ENCODE measurements around the gene MIDN.
A peak's percentile ranks its signal among the peaks of the same experiment; 100 is the strongest.

The MIDN gene

DNA sequence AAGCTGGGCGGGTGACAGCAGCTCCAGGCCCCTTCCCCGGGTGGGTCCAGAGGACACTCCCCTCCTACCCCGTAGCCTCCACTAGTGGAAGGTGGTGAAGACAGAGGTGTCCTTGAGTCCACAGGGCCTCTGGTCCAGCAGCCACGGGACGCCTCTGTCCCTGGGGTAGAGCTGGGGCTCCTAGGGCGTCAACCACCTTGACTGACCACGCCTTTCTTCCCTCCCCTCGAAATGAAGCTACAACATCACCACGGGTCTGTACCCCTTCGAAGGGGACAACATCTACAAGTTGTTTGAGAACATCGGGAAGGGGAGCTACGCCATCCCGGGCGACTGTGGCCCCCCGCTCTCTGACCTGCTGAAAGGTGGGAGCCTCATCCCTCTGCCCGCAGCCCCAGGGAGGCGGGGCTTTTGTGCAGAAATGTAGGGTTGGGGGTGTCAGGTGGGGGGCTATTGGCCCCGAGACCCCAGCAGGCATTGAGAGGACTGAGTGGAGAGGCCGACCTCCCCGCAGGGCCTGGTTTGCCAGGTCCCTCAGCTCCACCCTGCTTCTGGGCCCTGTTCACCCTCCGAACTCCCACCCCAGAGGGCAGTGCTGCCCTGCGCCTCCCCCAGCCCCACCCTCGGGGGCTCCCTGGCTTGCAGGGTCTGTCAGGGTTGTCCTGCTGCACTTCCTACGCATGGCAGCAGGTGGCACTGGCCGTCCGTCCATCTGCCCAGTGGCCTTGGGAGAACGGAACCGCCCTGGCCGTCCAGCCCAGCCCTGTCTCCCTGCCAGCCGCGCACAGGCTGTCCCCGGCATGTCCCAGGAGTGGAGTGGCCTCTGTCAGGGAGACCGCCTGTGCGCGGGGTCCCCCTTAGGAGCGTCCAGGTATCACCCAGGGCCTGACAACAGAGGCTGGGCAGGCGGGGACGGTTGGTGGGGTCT lies 27.1 kb upstream of the MIDN start:
- DNase-seq = no peak

DNA sequence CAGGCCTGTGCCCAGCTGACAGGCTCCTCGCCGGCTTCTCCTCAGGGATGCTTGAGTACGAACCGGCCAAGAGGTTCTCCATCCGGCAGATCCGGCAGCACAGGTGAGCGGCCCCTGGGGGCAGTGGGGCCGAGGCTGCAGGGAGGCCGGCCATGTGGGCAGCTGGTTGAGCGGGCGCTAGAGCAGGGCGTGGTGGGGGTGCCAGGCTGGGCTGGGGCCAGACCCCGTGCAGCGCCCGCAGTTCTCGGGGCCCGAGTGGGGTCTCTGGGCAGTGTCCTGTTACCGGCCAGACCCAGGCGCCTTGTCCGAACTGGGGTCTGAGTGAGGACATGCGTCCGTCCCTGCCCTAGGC lies 26.5 kb upstream of the MIDN start:
- no peak for DNase-seq

DNA sequence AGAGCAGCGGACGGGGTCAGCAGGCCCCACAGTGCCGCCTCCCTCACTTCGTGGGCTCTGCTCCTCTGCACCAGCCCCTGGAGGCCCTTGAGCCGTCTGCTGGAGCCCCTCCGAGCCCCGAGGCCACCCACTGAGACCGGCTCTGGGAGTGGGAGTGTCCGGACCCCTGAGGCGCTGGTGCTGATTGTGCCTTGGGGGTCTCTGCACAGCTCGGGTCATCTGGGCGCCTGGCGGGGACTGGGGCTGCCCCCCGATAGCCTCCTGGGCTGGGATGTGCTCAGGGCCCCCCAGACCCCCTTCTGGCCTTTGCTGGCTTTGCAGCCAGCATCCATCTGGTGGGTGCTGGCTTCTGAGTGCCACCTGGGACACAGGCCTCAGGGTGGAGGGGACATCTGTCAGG lies 26.0 kb upstream of the MIDN start:
- DNase-seq = no peak

DNA sequence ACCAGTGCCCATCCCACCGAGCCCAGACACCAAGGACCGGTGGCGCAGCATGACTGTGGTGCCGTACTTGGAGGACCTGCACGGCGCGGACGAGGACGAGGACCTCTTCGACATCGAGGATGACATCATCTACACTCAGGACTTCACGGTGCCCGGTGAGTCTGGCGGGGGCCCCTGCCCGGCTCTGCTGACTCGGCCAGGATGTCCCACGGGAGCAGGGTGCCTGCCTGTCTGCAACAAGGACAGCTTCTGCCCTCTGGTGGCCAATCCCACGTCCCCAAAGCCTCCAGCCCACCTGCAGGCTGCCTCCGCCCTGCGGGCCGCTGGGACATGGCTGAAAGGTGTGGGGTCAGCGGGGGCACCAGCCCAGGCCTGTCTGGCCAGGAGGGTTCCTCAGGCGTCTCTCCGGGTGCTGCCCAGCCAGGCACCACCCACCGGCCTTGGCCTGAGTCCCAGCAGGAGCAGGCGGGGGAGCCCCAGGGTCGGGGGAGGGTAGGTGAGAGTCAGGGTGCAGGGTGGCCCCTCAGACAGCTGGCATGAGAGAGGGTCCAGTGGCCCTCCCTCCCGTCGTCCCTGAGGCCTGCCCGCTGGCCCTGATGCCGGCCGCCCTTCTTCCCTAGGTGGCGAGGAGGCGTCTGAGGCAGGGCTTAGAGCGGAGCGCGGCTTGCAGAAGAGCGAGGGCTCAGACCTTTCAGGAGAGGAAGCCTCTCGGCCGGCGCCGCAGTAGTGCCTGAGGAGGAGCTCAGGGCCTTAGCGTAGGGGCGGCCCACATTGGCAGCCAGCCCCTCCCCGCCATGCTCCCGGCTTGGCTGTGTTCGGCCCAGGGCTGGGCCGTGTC lies 25.1 kb upstream of the MIDN start:
- peak in 1 of 5 experiments; percentile 36 for DNase-seq

DNA sequence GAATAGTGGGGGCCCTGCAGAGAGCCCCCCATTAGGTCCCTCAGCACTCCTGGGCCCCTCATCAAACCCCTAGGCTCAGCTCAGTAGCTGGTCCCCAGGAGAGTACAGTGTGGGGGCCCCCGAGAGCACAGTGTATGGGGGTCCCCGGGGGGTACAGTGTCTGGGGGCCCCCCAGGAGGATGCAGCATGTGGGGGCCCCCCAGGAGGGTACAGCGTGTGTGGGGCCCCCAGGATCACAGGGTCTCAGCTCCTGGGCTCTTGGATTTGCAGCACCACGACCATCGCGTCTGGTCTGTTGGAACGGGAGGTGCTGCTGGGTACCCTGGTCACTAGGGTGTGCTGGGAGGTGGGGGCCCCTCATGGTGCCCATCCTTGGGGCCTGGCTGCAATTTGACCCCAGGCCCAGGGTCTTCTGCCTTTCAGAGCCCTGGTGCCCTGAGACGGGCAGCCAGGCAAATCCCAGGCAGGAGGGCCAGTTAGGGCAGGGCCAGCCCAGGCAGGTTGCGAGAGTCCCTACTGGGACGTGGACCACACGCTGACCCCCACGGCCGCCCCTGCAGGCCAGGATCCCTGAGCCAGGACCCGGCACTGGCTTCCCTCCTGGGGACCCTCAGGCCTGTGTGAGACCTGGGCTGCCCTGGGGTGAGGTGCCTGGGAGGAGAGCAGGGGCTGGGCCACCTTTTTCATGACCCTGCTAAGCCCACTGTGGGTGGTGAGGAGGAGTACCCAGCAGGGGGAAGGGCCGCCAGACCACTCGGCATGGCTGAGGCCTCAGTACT lies 24.1 kb upstream of the MIDN start:
- DNase-seq = no peak

DNA sequence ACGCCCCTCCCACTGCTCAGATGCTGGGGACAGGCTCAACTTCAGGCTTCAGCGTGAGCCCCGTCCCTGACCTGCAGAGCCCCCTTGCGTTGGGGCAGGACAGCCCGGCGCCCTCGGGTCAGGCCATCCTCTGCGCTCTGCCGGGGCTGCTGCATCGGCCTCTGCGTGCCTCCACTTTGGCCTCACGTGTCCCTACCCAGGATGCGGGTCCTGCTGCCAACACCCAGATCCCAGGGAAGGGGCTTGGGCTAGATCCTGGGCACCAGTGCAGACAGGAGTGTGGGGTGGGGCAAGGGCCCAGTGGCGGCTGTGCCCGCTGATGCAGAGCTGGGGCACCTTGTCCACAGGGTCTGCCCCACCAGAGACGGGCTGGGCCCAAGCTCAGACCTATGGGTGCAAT lies 23.5 kb upstream of the MIDN start:
- DNase-seq = no peak

DNA sequence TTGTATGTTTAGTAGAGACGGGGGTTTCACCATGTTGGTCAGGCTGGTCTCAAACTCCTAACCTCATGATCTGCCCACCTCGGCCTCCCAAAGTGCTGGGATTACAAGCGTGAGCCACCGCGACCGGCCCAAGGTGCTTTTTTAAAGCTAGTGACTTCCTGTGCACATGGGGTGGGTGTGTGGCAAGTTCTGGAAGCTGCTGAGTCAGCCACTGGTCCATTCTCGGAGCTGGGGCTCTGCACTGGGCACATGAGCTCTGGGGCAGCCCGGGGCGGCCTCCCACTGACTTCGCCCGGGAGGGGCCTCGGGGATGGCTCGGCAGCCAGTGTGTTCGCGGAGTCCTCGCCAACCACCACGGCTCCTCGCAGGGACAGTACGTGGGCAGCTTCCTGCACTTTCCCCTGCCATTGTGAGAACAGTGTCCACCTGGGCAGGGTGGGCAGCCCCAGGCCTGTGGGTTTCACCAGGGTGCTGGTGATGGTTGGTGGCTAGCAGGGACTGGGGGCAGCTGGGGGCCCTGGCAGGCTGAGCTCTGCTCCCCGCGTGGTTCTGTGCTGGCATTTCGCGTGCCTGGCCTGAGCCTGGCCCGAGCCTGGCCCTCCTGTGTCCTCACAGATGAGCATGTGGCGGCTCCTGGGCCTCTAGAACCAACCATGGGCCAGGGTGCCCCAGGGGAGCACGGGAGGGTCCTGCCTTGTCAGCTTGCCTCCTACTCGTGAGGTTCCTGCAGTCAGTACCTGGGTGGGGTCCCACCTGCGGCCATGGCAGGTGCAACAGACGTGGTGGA lies 22.8 kb upstream of the MIDN start:
- DNase-seq = no peak

DNA sequence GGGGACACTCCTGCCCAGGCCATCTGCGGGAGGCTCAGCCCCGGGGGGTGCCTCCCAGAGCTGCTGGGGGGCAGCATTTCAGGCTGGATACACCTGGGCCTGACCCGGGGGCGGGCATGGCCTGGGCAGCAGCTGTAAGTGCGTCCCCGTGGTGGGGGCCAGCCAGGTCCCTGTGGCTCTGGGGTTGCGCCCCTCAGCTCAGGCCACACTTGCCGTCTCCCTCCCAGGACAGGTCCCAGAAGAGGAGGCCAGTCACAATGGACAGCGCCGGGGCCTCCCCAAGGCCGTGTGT lies 22.2 kb upstream of the MIDN start:
- no peak for DNase-seq

DNA sequence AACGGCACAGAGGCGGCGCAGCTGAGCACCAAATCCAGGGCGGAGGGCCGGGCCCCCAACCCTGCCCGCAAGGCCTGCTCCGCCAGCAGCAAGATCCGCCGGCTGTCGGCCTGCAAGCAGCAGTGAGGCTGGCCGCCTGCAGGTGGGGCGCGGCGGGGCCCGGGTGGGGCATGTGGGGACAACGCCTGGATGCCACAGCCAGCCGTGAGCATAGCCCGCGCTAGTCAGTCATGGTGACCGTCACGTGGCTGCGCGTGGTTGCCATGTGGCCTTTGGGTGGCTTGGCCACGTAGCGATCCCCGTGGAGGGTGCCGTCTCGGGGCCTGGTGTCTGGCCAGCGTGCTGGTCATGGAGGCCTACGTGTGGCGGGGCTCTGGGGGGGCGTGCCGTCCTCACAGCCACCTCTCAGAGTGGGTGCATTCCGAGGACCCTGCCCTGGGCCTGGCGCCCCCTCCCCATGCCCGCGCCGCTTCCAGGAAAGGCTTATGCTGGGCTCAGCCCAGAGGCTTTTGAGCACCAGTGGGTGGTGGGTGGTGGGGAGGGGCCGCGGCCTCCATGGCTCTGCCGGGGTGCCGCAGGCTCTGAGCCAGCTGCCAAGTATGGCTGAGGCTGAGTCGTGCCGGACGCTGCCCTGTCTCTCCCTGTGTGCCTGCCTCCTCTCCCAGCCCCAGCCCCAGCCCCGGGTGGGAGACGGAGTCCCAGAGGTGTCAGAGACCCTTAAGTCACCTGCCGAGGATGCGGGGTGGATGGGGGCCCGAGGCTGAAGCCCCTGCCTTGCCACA lies 21.7 kb upstream of the MIDN start:
- DNase-seq = no peak

DNA sequence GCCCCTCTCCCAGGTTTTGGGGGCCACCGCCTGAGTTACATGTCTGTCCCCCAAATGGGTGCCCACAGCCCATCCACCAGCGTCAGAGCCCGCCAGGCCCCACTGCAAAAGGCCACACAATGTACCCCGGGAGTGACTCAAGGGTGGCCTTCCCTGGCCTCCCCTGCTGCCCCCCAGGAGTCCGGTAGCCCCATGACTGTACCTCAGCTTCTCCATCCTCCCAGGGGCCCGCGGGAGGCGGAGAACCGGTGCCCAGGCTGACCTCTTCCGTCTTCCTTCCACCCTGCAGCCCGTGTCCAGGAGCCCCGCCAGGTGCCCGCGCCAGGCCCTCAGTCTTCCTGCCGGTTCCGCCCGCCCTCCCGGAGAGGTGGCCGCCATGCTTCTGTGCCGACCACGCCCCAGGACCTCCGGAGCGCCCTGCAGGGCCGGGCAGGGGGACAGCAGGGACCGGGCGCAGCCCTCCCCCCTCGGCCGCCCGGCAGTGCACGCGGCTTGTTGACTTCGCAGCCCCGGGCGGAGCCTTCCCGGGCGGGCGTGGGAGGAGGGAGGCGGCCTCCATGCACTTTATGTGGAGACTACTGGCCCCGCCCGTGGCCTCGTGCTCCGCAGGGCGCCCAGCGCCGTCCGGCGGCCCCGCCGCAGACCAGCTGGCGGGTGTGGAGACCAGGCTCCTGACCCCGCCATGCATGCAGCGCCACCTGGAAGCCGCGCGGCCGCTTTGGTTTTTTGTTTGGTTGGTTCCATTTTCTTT lies 20.9 kb upstream of the MIDN start:
- DNase-seq = no peak

DNA sequence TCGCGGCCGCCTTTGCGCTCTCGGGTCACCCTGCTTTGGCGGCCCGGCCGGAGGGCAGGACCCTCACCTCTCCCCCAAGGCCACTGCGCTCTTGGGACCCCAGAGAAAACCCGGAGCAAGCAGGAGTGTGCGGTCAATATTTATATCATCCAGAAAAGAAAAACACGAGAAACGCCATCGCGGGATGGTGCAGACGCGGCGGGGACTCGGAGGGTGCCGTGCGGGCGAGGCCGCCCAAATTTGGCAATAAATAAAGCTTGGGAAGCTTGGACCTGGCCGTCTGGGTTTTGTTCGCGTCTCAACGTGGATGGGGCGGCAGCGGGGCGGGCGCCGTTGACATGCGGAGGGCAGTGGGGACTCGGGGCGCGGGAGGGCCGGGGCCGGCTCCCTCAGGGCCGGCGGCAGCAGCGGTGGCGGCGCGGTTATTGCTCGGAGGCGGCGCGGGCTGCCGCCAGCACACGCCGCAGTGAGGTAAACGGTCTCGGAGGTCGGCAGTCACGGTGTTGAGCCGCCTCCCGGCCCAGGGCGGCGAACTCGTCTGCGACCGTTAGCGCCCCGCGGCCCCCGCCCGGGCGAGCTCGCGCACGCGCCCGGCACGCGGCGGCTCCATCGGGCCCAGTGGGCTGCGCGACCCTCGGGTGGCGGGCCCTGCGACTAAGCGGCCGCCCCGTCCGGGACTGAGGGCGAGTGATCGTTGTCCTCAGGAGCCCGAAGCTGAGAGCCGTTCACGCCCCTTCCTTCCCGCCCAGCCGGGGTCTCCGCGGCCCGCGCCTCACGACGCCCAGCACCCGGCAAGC lies 20.0 kb upstream of the MIDN start:
- DNase-seq = no peak

DNA sequence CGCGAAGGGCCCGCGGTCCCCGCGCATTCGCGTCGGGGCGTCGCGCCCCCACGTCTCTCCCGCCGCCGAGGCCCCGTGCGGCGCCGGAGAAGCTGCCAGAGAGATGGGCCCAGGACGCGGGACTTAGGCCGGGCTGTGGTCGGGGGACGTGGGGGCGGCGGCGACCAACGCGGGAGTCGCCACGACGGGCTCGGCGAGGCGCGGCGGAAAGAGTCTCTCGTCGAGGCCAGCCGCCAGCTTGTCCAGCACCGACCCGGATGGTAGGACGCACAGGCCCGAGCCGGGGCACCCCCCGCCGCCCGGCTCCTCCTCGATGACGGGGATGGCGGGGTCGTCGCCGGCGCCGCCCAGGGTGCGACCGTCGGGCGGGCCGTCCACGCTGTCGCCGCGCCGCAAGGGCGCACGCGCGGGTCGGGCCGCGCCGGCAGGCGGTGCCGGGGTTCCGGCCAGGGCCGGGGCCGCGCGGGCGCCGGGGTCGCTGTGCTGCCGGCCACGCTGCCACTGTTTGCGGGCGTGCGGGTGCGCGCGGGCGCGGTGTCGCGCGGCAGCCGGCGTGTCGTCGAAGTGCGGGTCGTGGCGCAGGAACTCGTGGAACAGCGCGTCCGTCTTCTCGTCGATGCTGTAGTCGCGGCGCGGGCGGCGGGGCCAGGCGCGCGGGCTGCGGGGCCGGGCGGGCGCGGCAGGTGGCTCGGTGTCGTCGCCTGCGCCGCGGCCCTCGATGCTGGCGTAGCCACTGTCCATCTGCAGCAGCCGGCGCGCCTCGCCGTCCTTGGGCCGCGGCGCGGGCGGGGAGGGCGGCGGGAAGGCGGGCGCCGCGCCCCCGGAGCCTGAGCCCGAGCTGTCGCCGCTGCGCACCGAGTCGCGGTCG lies 19.1 kb upstream of the MIDN start:
- DNase-seq = no peak

DNA sequence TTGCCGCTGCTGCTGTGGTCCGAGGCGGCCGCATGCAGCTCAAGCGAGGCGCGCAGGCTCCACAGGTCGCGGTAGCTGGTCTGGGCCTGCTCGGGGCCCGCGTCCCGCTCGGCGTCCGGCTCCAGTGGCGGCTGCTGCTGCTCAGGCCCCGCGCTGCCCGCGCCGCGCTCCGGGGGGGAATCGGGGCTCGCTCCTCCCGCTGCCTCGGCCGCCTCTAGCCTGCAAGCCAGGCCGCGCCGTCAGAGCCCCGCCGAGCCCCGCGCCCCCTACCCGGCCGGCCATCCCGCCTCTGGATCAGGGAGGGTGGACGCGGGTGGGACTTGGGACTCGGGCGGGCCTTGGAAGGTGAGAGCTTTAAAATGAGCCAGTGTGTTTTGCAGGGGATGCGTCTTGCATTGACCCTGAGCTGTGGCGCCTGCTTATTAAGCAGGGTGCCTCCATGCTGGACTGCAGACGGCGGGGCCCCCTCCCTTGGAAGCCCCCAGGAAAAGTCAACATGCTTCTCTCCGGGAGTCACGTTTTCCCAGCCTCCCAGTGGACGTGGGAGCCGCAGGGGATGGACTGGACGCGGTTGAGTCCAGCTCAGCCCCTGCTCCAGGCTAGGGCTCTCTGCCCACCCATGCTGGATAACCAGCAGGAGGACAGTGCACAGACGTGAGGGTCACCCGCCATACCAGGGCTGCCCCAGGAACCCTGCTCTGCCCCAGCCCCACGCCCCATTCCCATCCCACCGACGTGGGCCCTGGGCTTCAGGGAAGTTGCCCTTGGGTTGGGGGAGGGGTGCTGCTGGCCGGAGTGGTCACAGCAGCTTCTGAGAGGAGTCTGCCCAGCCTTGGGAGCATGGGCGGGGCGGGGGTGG lies 18.2 kb upstream of the MIDN start:
- no peak for DNase-seq

DNA sequence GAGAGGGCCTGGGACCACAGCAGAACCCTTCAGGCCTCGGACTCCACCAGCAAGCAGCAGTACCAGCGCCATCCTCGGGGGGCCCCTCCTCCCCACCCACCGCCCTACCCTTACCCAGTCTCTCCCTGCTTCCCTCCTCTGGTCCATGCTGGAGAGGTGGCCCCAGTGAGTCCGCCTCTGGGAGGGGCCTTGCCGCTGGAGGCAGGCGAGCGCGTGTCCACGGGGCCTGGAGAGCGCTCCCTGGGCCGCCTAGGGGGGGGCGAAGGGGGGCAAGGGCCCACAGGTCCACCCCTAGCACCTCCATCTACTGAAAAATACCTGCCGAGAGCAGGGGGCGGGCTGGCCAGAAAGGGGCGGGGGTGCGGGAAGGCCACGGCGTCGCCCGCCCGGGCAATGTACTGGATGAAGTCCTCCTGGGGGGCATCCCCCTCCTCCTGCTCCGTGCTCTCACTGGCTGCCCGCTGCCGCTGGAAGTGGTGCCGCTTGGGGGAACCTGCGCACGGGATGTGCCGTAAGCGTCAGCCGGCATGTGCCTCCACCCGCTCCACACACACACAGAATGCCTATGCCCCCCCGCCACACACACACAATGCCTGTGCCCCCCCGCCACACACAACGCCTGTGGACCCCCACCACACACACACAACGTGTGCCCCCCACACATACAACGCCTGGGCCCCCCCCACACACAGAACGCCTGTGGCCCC lies 17.4 kb upstream of the MIDN start:
- no peak for DNase-seq

DNA sequence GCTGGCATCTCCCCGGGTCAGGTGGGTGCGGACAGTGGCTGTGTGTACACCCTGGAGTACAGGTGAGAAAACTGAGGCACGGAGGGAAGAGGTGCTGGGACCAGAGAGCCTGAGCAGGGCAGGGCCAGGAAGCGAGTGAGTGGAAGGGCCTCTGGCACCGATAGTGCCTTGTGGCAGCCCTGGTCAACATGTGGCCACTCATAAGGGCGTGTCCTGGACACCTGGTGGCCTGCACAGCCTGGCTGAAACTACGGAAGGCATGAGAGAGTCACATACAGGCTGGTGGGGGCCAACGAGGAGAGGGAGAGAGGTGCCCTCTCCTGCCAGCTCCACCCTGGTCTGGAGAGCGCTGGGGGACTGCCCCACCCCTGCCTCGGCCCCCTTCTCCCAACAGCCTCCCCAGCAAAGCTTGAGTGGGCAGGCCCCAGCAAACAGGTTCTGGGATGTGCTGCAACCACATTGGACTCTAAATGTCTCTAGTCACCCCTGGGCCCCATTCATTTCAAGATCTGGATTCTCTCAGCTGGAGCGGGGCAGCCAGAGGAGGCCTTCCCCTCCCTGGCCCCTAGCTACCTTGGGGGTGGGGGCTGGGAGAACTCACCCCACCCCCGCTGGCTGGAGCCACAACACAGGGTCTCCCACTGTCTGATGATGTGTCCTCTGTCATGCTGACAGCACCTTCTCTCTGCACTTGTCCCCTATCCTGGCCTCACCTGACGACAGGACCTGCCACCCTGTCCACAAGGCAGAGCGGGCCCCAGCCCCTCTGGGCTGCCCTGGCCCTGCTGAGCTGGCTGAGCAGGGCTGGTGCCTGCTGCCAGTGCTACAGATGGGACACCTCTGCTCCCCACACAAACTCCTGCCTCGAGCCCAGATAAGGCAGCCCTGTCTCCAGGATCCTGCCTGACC lies 16.4 kb upstream of the MIDN start:
- no peak for DNase-seq

DNA sequence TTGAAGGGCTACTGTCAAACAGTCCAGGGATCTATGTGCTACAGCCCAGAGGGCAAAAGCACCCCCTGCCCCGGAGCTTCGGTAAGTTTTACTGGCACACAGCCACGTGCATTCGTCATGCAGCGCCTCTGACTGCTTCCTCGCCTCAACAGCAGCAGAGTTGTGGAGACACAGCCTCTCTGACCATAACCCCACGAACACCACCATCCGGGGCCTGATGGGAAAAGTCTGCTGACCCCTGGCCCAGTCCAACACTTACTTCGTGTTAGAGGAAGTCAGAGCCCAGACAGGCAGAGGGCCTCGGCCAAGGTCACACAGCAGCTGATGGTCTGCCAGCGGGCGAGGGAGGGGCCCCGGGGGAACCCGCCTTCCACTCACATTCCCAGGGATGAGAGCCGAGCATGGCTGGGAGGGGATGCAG lies 15.7 kb upstream of the MIDN start:
- no peak for DNase-seq
